ENCODE measurements around the gene POU6F2.

POU6F2 gene

DNA sequence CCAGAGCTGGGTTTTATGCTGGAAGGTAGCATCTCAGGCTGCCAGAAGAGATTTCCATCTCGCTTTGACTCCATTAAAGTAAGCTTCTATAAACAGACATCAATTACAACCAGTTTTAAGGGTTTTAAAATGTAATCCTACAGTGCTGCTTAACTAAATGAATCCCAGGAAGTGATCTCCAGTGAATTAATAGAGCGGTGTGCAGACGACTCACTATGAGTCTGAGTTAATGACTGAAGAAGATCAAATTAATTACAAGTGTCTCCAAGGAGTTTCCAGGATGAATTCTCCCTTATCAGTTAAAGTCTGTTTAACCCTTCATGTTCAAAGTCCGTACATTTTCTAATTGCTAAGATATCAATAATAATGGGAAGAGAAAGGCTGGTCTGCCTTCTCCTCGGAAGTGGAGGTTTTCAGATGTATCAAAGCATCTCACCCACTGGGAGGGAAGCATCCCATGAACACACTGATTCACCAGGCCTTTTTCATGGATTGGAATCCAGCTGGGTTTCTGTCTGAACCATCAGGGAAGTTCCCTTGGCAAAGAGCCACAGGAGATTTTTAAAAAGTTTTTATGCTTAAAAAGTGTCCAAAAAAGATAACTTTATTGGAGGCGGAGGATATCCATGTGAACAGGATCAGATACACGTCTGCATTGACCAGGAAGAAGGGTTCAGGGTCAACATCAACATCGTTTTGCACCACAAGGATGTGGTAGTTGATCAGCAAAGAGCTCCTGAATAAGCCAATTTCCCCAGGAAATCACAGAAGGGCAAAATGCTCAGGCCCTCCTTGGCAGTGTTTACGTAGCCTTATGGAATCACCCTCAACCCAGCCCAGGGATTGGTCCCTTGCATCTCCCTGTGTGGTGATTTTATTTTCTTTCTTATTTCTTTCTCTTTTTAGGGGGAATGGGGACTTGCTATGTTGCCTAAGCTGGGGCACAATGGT, 288.2 kb downstream of the POU6F2 start:
- no peak for DNase-seq

DNA sequence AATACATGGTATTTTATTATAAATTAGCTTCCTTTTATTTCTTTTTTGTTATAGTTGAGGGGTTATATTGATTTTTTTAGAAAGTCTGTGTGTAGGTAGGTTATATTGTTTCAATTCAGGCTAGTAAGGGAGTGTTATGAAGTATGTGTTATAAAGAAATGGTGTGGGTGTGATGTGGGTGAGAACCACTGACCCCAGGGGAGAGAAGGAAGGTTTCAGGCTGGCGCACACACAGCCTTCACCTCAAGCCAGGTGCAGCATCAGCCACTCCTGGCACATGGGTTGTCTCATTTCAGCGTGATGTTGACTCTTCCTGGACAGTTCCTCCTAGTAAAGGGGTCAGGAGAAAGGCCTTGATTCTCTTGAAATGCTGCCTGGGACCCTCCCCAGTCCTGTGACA, 291.3 kb downstream of the POU6F2 start:
- no peak for DNase-seq

DNA sequence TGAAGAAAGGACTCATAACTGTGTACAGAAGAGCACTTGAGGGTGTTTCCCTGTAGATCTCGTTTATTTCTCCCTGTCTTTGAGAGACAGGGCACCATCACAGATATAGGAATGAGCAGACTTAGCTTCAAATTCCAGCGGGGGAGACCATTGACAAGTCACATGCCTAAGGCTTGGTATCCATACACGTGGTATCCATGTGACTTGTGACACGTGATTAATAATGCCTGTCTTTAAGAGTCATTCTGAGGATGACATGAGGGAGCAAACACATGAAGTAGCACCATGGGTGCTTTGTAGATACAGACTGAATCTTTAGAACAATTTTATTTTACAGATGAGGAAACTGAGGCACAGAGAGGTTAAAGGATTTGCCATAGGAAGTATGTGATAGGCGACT, 292.3 kb downstream of the POU6F2 start:
- DNase-seq = no peak

DNA sequence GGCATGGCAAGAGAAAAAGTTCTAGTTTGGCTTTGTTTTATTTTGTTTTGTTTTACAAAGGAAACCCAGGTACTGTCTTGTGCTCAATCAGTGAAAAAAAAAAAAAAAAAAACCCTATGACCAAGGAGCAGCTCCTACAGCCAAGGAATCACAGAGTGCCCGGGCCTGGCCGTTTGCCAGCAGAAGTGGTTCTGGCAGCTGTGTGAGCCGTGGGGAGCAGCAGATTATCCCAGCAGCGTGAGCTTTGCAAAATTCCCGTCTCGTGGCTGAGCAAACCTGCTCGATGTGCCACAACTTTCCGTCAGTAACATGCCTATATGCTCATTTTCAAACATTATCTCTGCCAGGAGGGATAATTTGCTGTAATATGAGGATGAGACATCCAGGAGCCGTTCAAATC, 293.7 kb downstream of the POU6F2 start:
- no peak for DNase-seq

DNA sequence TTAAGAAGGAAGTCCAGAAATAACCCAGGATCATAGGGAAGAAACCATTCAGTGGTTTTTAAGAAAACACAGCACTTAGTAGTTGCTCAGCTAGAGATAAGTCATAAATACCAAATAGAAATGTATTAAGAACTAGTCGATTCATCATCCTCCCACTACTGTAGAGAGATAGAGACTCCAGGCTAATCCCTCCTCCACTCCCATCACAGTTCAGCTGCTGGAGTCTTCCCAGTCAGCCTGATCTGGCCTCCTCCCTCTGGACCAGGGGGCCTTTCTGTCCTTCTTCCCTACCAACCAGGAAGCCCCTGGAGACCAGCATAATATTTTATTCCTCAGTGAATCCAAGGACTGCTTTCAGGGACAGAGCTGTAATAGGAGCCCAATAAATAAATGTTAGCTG, 294.4 kb downstream of the POU6F2 start:
- no peak for DNase-seq

DNA sequence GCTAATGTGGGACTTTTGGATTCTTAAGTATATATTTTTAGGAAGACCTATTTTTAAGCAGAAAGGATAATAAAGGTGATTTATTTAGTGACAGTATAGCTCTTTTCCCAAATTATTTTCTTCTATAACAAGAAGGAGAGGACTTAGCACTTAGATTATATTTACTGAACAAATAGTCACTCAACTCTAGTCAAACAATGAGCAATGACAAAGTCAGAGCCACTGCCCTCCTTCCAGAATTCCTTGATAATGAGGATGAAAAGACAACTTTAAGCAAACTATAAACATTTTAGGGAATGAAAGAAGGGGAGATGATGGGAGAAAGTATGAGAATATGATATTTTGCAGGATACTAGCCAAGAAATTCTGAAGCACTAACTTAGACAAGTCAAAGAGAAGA, 295.0 kb downstream of the POU6F2 start:
- DNase-seq = no peak

DNA sequence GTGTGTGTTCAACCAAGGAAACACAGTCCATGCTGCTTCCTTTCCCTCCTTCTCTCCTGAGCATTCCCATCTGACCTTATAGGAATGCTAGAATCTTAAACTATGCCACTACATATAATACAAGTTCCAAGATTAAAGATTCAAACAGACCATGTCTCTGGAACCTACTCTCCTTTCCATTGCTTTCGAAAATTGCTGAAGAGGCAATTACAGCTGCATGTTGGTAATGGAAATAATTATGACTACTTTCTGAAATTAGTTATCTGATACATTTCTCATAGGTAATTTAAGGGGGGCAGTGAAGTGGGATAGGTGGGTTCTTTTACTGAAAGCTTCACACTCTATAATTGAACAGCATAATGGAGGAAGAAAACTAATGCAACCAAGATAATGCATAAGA, 302.6 kb downstream of the POU6F2 start:
- no peak for DNase-seq

DNA sequence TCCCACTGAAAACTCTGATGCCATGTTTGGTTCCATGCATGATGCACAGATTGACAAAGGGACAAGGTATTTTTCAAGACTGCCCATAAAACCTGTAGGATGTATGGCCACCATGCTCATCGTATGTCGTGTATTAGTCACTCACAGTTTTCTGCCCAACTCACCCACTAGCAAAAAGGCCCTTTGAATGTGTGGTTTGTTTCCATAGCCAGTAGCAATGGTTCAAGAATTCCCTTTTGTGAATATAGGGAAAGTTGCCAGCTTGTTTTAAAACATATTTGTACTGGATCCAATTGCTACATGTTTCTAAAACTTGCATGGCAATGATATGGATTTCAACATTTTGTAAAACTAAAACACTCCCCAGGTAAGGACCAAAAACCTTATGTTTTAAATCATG, 307.5 kb downstream of the POU6F2 start:
- DNase-seq = no peak

DNA sequence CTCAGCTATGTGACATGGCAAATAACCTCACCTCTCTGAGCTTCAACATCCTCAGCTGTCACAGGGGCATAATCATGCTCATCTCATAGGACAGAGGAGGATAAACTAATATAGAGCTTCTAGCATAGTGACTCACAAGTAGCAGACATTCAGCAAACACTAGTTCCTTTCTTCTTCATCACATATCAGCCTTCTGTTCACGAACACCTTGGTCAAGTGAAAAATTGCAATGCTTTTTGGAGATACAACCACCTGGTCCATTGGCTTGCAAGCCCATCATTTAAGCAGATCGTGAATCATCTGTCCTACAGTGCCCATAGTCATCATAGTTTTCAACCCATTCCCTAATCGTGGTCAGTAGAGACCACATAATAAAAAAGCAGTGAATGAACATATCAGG, 310.6 kb downstream of the POU6F2 start:
- no peak for DNase-seq

DNA sequence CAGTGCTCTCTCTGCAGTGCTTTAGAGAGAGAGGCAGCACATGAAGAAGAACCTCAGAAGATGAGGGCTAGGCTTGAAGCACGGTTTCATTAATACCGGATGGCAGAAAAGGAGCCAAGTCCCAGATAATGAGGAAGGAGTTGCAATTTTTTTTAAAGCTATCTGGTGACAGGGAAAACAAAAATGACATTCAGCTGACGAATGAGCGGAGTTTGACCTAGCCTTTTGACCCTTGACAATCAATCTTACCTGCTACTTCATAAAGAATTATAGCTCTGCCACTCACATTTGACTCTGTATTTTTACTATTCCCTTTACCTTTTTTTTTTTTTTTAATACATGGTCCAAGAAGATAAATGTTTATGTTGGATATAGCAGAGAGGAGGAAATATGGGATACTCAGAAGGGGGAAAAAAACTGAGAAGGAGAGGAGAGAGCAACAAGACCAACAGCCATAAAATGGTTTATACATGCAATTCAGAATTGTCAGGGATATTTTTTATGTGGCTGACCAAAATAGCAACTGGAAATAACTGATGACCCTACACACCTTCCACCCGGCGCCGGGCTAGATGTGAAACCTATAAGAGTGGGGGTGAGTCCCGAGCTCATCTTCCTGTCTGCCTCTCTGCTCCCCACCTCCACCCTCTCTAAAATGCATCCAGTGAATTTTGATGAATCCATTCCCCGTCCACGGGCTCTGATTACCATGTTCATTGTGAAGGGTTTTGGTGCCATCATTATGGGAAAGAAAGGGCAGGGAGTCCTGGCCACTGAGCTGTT, 314.1 kb downstream of the POU6F2 start:
- DNase-seq = no peak

DNA sequence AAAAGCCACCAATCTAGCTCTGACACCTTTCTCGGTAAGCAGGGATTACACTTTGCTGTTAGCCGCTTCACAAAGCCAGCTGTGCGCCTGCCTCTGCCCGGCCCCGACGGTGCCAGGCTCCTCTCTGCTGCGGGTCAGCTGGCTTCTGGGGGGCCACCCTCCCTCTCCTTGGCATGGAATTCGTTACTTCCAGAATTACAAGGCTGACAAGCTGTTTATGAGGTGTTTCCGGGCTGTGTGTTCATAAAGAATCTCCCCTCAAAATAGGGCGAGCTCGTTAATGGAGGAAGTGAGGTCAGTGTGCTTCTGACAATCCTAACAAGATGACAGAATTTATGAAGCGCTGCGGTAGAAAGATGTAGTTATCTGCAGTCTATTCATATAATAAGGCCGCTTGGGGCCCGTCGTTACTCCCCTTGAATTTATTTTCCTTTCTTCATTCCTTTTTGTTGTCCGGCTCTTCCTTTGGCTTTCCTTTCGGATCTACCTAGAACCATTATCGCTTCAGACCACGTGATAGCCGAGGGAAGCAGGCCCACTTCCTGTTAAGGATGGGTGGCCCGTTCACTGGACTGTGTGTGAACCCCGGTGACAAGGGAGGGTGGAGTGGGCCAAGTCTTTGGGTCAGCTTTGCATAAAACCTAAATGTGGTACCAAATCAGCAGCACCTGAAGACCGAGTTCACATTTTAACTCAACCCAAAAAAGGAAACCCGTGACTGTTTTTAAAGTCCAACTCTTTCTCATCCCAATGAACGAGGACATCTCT, 315.5 kb downstream of the POU6F2 start:
- no peak for DNase-seq

DNA sequence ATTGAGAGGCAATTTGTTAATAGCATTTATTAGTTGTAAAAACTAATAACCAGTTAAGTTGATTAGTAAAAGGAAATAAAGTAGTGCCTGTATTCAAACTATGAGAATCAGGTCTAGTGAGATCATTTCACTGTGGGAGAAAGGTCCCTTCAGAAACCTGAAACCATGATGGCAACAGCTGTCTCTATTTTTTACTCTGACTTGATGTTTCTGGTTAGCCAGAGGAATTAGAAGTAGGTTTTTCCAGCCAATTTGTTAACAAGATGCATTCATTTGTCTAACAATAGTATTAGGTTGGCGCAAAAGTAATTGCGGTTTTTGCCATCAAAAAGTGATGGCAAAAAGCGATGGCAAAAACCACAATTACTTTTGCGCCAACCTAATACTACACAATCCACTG, 316.3 kb downstream of the POU6F2 start:
- no peak for DNase-seq

DNA sequence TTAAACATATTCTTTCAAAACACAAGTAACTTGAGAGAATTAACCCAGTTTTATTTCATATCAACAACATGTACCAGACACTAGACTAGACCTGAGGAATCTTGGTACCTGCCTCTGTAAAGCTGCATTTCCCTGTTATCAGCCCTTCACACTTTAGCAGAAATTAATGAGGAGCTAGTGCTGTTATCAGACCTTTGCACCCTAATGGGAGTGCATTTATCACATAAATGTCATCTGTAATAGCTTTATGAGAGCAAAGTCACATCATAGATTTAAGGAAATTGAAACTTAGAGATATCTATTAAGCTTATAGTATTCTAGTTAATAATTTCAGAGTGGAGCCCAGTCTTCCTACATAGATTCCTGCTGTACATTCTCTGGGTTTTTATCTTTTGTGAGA, 318.1 kb downstream of the POU6F2 start:
- no peak for DNase-seq

DNA sequence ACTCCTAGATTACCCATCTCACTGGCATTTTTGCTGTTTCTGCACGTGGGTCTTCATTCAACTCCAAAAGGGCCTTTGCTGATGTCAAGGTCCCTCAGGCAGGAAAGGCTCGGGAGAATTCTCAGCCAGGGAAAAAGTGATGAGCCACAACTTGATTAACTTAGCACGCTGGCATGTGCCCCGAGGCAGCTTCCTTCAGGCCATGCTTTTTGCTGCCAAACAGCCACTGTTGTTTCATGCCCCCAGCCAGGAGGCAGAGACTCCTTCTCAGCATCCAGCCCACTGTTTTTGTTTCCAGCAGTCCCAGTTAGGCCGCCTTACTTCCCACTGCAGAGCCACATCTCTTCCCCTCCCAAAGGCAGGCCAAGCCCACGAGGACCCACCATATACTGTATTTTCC, 322.0 kb downstream of the POU6F2 start:
- no peak for DNase-seq

DNA sequence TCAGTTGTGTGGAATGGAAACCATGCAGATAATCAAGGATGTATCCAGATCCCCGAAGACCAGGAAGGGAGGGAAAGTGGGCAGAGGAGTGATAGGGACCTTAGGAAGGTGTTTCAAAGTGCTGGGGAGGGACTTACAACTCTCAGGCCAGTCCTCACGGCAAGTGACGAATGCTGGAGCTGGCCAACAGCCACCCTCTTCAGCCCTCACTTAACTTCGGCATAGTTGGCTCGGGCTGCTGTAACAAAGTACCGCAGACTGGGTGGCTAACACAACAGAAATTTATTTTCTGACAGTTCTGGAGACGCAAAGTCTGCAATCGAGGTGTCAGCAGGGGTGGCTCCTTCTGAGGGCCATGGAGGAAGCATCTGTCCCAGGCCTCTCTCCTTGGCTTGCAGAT, 322.6 kb downstream of the POU6F2 start:
- DNase-seq = no peak

DNA sequence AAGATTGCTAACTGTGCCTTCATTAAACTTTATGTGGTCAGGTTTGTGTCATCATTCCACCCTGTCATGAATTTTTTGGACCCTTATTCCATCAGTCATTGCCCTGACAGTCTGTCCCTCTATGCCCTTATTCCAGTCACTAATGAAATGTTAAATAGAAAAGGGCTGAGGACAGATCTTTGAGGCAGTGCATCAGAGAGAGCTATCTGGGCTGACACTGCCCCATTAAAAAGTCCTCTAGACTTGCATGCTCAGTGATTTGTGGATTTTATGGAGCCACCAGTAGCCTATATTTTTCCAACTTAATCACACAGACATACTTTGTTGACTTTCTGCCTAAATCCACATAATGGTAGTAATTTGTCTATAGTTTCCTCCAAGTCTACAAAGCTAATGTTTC, 323.8 kb downstream of the POU6F2 start:
- DNase-seq = no peak

DNA sequence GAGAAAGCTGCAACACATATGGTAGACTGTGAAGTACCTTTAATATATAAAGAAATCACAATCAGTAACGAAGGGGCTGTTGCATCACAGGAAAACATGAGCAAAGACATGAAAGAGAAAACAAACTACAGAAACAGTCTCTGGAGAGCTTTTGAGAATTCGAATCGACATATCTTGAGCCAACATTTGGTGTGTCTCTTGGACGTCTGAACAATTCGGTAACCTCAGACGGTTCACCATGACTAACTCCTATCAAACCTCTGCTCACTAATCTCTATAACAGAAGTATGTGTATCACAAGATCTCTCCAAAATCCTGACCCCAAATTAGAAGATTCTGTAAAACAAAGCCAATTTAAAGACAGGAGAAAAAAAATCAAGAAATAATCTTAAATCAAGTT, 326.5 kb downstream of the POU6F2 start:
- DNase-seq = no peak

DNA sequence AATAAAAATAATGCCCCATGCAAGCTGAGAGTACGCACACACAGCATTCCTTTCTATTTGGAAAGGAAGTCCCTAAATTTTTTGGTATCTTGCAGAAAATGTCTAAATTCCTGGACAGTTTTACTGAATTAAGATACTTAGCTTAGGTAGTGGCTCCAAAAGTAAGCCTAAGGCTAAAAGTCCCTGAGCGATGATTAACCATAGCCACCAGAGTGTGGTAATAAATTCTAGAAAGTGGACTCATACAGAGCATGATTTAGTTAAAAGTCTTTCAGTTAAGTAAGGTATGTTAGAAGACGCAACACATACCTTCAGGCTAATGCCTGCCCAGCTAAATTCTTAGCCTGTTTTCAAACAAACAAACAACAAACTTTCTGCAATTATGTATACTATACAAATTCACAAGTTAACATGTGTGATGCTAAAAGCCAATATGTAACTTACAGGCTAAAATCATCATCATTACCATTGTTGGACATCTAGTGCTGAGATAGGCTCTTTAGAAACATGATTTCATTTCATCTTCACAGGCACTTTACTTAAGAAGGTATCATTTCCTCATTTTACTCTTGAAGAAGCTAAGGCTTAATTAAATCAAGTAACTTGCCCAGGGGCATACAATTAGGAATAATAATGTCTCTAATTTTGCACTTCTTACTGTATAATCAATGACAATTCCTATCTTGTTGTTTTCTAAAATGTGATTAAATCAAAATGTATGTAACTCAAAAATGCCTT, 327.1 kb downstream of the POU6F2 start:
- DNase-seq = no peak

DNA sequence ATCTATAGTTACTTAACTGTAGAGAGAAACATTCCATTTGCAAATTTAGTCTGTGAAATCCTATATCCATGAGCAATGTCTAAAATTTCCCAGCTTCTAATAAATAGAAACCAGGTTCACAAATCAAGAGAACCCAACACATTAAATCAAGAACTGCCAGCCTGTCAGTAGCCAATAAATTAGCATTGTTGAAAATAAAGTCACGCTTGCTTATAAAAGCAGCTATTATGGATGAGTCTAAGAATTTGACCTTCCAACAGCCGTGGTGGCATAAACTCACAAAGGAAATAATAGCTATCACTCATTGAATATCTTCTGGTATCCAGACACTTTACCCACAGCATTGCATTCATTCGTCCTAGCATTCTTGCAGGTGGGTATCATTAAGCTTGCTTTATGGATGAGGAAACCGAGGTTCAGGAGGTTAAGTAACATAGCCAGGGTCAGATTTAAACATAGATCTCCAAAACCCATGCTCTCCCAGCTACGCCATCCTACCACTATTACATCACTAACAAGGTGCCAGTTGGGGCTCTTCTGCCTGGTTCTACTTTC, 328.4 kb downstream of the POU6F2 start:
- no peak for DNase-seq

DNA sequence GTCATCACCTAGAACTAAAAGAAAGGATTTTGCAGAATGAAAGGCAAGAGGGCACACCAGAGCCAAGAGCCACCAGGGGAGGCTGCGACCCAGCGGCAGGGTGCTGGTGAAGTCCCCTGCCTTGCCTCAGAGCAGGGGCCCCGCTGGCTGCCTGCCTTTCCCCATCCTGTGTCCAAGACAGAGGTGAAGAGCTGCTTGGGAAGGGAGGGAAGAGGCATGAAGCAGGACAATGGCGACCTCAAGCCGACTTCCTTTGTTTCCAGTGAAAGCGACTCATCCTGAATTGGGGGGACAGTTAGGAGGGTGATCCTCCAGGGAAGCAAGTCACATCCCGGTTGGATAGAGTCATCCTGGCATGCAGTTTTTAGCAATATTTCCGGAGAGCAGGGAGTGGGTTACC, 333.0 kb downstream of the POU6F2 start:
- DNase-seq = no peak

DNA sequence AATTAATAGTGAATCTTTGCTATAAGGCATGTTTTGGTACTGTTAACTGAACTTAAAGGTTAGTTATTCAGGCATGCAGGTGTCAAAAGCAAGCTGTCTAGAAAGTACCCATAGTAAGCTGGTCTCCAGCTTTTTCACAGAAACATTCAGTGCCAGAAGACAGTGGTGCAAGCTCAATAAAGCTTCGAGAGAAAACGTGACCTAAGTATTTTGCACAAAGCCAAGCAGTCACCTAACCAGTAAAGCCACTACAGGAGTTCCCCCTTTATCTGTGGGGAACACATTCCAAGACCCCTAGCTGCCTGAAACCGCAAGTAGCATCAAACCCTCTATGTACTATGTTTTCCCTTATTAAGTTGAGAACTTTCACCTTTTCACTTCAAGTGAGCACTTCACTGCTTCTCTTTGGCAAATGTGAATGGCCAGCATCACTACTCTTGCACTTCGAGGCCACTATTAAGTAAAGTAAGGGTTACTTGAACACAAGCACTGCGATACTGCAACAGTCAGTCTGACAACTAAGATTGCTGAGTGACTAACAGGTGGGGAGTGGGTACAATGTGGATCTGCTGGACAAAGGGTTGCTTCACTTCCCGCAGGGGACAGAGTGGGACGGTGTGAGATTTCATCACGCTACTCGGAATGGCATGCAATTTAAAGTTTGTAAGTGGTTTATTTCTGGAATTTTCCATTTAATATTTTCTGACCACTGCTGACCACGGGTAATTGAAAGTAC, 334.7 kb downstream of the POU6F2 start:
- no peak for DNase-seq

DNA sequence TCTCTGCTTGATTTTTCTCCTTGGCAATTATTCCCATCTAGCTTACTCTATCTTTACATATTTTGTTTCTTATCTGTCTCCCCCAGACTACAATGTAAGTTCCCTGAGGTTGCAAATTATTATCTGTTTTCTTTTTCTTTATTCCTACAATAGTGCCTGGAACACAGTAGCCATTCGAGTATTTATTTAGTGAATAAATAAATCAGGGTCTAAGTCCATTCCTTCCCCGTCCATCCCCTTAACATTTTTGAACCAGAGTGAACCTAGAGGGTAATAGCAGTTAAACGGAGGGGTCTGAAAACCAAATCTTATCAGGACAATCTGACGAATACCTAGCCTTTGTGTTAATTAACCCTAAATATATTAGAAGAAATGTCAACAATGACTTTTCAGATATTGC, 335.7 kb downstream of the POU6F2 start:
- DNase-seq = no peak
